Left renal pelvis (tissue), 4 donors: ENCODE data around the gene UBE2V1. TPM values are rescaled to one million over a fixed set of nuclear protein-coding genes. Genes with fewer than 3 reads are reported as not detected.
"Not testable (repeated sequence)": the region's sequence is repeated elsewhere in the genome, so short reads cannot be mapped to it uniquely, and the experiment has no call there.

Experiments used
- DNase-seq, 4 donors: peaks; one replicate each; pipeline ENCODE4 v3.0.0-alpha.2; 2013; ENCODE audit warnings: low read depth in 4 of 4, low spot score in 3 of 4
- polyA plus RNA-seq, 4 donors: library from polyadenylated mRNA; unstranded; fragments of 120-200 nt; gene quantifications; one replicate each; pipeline ENCODE4 v1.2.1, GENCODE V29; 2013; ENCODE audit not compliant: insufficient read length in 4 of 4

Gene UBE2V1
- polyA plus RNA-seq, 4 donors, result 125 to 171 (median 158) TPM

GRCh38 chr20:50138479-50139393, 25.8 kb upstream of the UBE2V1 start:
- no peak for DNase-seq

DNA sequence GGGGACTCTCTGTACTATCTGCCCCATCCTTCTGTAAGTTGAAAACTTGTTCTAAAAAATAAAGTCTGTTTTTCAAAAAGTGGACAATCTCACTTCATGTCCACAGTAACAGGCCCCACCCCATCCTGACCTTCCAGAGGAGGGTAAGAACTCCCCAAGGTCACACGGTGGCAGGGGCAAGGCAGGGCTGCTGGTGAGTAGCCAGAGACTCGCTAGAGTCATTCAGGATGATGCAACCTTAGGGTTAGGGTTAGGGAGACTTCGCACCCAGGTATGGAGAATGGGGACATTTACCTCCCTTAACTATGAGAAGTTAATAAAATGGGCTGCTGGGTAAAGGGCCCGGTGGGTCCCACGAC, 25.1 kb upstream of the UBE2V1 start:
- no peak for DNase-seq

DNA sequence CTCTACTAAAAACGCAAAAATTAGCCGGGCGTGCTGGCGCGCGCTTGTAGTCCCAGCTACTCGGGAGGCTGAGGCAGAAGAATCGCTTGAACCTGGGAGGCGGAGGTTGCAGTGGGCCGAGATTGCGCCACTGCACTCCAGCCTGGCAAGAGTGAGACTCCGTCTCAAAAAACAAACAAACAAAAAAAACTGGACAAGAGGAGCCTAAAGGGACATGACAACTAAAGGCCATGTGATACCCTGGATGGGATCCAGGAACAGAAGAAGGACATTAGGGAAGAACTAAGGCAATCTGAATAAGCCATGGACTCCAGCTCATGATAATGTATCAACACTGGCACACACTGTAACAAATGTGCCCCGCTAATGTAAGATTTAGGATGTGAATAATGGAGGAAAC, 24.8 kb upstream of the UBE2V1 start:
- DNase-seq, result not testable (repeated sequence)

DNA sequence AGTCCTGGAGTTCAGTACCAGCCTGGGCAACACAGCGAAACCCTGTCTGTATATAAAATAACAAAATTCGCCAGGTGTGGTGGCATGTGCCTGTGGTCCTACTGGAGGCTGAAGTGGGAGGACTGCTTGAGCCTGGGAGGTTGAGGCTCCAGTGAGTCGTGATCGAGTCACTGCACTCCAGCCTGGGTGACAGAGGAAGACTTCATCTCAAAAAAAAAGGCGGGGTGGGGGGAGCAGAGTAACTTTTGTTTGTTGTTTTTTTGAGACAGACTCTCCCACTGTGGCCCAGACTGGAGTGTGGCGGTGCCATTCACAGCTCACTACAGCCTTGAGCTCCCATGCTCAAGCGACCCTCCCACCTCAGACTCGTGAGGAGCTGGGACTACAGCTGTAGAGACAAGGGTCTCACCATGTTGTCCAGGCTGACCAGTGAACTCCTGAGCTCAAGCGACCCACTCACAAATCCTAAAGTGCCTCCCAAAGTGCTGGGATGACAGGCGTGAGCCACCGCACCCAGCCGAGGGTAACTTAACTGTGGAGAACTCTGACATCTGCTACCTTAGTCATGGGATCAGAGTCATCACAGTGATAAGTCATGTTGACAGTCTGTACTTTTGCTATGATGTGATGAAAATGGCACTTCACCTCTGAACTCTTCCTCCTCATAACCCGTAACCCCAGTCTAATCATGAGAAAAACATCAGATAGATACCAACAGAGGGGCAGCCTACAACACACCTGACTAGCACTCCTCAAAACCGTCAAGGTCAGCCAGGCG, 24.1 kb upstream of the UBE2V1 start:
- DNase-seq, result no peak

DNA sequence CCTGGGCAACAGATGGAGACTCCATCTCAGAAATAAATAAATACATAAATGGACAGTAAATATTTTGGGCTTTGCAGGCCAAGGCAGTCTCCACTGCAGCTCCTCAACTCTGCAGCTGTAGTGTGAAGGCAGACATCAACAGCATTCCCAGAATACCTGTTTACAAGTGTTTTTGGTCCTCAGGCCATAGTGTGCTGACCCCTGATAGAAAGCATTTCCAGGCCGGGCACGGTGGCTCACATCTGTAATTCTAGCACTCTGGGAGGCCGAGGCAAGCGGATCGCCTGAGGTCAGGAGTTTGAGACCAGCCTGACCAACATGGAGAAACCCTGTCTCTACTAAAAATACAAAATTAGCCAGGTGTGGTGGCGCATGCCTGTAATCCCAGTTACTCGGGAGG, 22.2 kb upstream of the UBE2V1 start:
- DNase-seq, result not testable (repeated sequence)

DNA sequence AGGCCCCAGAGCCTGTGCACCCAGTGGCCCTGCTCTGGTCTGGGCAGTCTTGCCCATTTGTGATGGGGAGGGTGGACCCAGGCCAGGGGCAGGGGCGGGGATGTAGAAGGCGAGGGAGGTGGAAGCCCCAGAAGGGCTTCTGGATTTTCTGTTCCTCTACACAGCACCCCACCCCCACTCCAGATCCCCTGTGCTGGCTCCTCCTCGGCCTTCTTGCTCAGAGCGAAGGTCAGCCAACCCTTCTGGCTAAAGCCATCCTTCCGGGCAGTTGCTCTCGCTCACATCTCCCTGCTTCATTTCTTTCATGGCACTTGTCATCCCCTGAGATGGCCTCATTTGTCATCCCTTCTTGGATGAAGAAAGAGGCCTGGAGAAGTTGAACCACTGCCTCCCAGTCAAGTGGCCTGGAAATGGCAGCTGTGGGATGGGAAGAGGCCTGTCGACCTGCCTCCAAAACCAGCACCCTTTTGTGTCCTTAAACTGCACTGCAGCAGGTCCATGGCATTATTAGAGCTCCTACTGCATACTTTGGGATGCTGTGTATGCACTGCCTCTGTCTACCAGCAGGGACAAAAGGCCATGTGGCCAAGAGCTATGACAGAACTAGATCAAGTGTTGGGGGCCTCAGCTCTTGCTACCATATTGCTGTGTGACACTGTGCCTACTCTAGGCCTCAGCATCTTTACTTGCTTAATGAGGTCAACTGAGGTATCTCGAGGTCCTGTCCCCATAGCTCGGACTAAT, 20.7 kb upstream of the UBE2V1 start:
- DNase-seq, result no peak

GRCh38 chr20:50133041-50133440, 20.1 kb upstream of the UBE2V1 start:
- no peak for DNase-seq

- no peak for DNase-seq
These were observed 18.0 kb upstream of the UBE2V1 start for GRCh38 chr20:50130995-50131394.

DNA sequence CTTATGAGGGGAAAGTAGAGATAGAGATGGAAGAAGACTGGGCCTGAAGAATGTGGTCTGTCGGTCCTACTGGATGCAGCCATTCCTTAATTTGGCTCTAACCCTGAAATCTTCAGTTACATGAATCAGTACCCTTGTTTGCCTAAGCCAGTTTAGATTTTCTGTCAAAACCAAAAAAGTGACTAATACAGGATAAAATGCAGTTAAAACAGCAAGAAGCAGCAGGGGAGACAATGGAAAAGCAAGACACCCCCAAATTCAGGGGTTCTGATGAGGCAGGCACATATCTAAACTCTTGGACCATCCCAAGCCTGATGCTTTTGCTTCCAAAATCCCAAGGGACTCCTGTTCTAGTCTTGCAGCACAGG, 17.4 kb upstream of the UBE2V1 start:
- DNase-seq, result no peak

GRCh38 chr20:50129662-50130355, 16.9 kb upstream of the UBE2V1 start:
- no peak for DNase-seq

DNA sequence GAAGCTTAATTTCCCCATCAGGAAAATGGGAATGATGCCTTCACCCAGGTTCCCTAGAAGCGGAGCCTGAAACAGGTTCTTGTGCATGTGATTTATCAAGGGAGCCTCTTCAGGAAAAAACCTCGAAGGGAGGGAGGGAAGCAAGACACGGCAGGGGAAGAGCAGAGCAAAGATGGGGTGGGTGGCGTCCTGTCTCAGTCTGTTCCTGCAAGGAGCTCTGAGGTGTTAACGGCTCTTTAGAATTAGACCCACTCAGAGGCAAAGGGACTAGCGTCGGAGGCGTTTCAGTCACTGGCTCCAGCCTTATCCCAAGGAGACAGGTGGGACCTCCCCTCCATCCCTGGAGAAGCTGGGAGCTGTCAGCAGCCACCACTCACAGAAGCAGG, 15.6 kb upstream of the UBE2V1 start:
- DNase-seq, result no peak

DNA sequence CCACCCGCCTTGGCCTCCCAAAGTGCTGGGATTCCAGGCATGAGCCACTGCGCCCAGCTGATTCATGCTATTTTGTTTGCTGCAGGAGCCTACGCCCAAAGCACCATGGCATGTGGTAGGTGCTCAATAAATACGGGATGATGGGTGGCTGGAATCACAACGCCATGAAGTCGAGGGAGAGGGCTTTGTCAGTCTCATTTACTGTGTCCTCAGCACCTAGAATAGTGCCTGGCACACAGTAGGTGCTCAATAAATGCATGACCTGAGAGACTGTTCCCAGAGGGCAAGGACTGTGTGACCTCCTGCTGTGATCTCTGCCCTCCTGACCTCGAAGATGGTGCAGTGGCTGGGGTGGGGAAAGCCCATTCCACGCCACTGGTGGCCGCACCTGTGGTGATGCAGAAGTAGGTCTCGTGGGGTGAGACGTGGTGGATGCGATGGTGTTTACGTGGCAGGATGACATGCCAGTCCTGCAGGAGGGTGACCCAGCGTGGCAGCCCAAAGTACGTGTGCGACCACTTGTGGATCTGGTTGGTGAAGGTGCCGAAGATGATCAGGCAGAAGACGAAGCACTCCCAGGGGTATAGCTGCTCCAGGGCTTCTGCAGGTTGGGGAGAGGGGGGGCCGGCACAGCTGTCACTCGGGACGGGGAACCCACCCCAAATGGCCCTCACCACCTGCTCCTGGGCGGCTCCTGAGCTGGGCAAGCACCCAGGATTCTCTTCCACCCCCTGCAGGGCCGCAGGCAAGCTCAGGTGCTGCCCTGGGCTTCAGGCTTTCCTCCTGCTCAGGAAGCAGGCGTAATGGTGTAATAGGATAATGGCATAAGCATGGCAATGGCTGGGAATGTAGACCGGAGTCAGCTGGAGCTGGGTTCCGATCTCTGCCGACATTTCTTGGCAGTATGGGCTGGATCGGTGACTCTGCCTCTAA, 14.9 kb upstream of the UBE2V1 start:
- DNase-seq, result no peak

- DNase-seq, result no peak
These were observed 13.7 kb upstream of the UBE2V1 start for GRCh38 chr20:50126662-50127061.

- no peak for DNase-seq
These were observed 12.3 kb upstream of the UBE2V1 start for GRCh38 chr20:50125279-50125678.

DNA sequence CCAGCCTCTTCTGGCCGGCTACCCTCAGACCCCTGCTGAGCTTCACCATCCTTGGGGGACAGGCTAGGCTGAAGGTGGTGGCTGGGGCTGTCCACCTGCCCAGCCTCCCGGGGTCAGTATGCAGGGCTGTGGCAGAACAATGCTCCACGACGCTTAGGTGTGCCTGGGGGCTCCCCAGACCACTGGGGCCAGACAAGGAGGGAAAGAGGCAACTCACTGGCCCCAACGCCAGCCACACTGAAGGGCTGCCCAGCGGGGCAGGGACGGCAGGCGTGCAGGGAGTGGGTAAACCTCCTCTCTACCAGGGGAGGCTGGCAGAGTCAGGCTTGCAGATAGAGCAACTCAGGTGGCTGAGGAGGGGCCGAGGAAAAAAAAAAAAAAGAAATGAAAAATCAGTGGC, 11.5 kb upstream of the UBE2V1 start:
- no peak for DNase-seq

DNA sequence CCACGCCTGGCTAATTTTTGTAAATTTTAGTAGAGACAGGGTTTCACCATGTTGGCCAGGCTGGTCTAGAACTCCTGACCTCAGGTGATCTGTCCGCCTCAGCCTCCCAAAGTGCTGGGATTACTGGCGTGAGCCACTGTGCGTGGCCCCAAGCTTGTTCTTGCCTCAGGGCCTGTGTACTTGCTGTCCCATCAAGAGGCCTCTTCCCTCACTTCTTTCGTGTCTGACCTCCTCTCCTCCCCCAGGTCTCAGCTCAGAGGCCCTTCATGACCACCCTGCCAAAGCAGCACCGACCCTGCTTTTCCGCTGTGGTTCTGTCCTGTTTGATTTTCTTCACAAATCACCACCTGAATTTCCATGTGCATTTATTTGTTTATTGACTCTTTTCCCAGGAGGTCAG, 10.5 kb upstream of the UBE2V1 start:
- DNase-seq, result no peak

- DNase-seq, result no peak
These were observed 9.8 kb upstream of the UBE2V1 start for GRCh38 chr20:50122763-50123162.

DNA sequence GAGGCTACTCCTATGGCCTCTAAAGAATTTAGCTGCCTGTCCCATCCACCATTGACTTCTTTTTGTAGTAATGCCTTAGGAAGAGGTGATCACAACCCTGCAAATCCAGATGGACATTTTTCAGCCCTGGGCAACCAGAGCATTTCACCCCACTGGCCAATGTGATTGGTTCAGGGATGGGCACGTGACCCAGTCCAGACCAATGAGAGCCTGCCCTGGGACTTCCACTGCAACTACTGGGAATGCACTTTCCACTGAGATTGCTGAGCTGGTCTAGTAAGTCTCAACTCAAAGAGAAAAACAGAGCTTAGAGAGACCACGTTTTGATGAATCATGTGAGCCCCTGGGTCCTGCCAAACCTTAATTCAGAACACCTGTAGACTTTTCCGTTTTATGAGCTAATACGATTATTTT, 8.9 kb upstream of the UBE2V1 start:
- DNase-seq, result no peak

- no peak for DNase-seq
These were observed 8.2 kb upstream of the UBE2V1 start for GRCh38 chr20:50120935-50121693.
